Measurements from ENCODE around the gene AKR1B1. TPM values are rescaled to one million over a fixed set of nuclear protein-coding genes. Genes with fewer than 3 reads are reported as not detected.

Gene AKR1B1
- total and polyA plus RNA-seq, 2 experiments from 2014 or later, result 48.9 to 158 TPM

GRCh38 chr7:134441264-134441663, 17.6 kb downstream of the AKR1B1 start:
- Histone ChIP-seq H3K27me3 (no peaks in the 10 kb centered on the region), H3K36me3 (peaks cover 10% of the 10 kb centered on the region), H3K9me3 (ENCODE audit: low read depth) (no peaks in the 10 kb centered on the region), H3K4me1 (ENCODE audit: low read depth) (no peaks in the 10 kb centered on the region), H3K4me3 (no peak overlapping the region), H3K27ac (no peak overlapping the region)
- DNase-seq (ENCODE audit: low read depth in 1 of 2, low spot score in 1 of 2), result no peak
- TF ChIP-seq CTCF (IDR thresholded peaks at IDR 0.05; ENCODE audit: low read depth, low read length), result no peak

- H3K4me1 ChIP-seq (ENCODE audit: low read depth), result no peaks in the 10 kb centered on the region
- H3K4me3 ChIP-seq, result no peak overlapping the region
- DNase-seq (ENCODE audit: low read depth in 1 of 2, low spot score in 1 of 2), result no peak
- no peak overlapping the region for H3K27ac ChIP-seq
- TF ChIP-seq CTCF (IDR thresholded peaks at IDR 0.05; ENCODE audit: low read depth, low read length), result no peak
- peaks cover 10% of the 10 kb centered on the region for H3K36me3 ChIP-seq
- H3K9me3 ChIP-seq (ENCODE audit: low read depth), result no peaks in the 10 kb centered on the region
- H3K27me3 ChIP-seq, result no peaks in the 10 kb centered on the region
Measured at GRCh38 chr7:134440476-134440875, 18.4 kb downstream of the AKR1B1 start.

GRCh38 chr7:134440067-134440466, 18.8 kb downstream of the AKR1B1 start:
- peak in 1 of 2 donors; percentile 58 for DNase-seq (ENCODE audit: low read depth in 1 of 2, low spot score in 1 of 2)
- no peak for TF ChIP-seq CTCF (IDR thresholded peaks at IDR 0.05; ENCODE audit: low read depth, low read length)
- H3K27me3 ChIP-seq, result no peaks in the 10 kb centered on the region
- H3K4me3 ChIP-seq, result no peak overlapping the region
- no peaks in the 10 kb centered on the region for H3K9me3 ChIP-seq (ENCODE audit: low read depth)
- H3K36me3 ChIP-seq, result peaks cover 7% of the 10 kb centered on the region
- H3K4me1 ChIP-seq (ENCODE audit: low read depth), result no peaks in the 10 kb centered on the region
- H3K27ac ChIP-seq, result no peak overlapping the region

GRCh38 chr7:134438946-134439345, 20.0 kb downstream of the AKR1B1 start:
- Histone ChIP-seq H3K4me3 (no peak overlapping the region), H3K4me1 (ENCODE audit: low read depth) (no peaks in the 10 kb centered on the region), H3K27ac (no peak overlapping the region), H3K36me3 (peaks cover 2% of the 10 kb centered on the region), H3K27me3 (no peaks in the 10 kb centered on the region), H3K9me3 (ENCODE audit: low read depth) (no peaks in the 10 kb centered on the region)
- TF ChIP-seq CTCF (IDR thresholded peaks at IDR 0.05; ENCODE audit: low read depth, low read length), result no peak
- peak in 1 of 2 donors; percentile 80 for DNase-seq (ENCODE audit: low read depth in 1 of 2, low spot score in 1 of 2)

GRCh38 chr7:134435161-134435920, 23.6 kb downstream of the AKR1B1 start:
- Histone ChIP-seq H3K27me3 (no peaks in the 10 kb centered on the region), H3K27ac (no peak overlapping the region), H3K4me3 (no peak overlapping the region), H3K4me1 (ENCODE audit: low read depth) (no peaks in the 10 kb centered on the region), H3K36me3 (no peaks in the 10 kb centered on the region), H3K9me3 (ENCODE audit: low read depth) (no peaks in the 10 kb centered on the region)
- peak in 1 of 2 donors; percentile 37 for DNase-seq (ENCODE audit: low read depth in 1 of 2, low spot score in 1 of 2)
- no peak for TF ChIP-seq CTCF (IDR thresholded peaks at IDR 0.05; ENCODE audit: low read depth, low read length)

Measured in cardiac muscle cell (in vitro differentiated cells and primary cell).